Liver (tissue), 9 donors: Measurements from ENCODE around the gene ROPN1. TPM values are rescaled to one million over a fixed set of nuclear protein-coding genes. Genes with fewer than 3 reads are reported as not detected.
"Not testable (repeated sequence)": the region's sequence is repeated elsewhere in the genome, so short reads cannot be mapped to it uniquely, and the experiment has no call there.

Experiments used
- DNase-seq: peaks from one replicate; pipeline ENCODE4 v3.0.0-alpha.2; 2017; ENCODE audit warnings: low spot score
- H3K27ac ChIP-seq, 2 donors: one replicate each; pipeline ENCODE4 v1.7.0; 2013; ENCODE audit warnings: inconsistent platforms in 2 of 2, low read length in 2 of 2, control low read depth in 1 of 2, low read depth in 1 of 2, mild to moderate bottlenecking in 1 of 2
- H3K27me3 ChIP-seq, 4 donors: one replicate each; pipeline versions ENCODE4 v1.6.1 to v1.7.0; 2013; ENCODE audit warnings: low read length in 3 of 4, inconsistent platforms in 1 of 4, mild to moderate bottlenecking in 1 of 4, moderate library complexity in 1 of 4; ENCODE audit not compliant: control insufficient read depth in 4 of 4, insufficient read depth in 4 of 4
- H3K36me3 ChIP-seq, 4 donors: one replicate each; pipeline versions ENCODE4 v1.6.1 to v1.7.0; 2013; ENCODE audit warnings: low read length in 3 of 4, mild to moderate bottlenecking in 3 of 4, low read depth in 1 of 4, moderate library complexity in 1 of 4; ENCODE audit not compliant: control insufficient read depth in 4 of 4, insufficient read depth in 3 of 4
- H3K4me1 ChIP-seq, 4 donors: one replicate each; pipeline versions ENCODE4 v1.6.1 to v1.7.0; 2013; ENCODE audit warnings: low read length in 3 of 4, mild to moderate bottlenecking in 3 of 4, moderate library complexity in 1 of 4; ENCODE audit not compliant: control insufficient read depth in 4 of 4, insufficient read depth in 4 of 4
- H3K4me3 ChIP-seq, 3 donors: one replicate each; pipeline versions ENCODE4 v1.6.1 to v1.7.0; 2013; ENCODE audit warnings: low read length in 3 of 3, control low read depth in 1 of 3, low read depth in 1 of 3, mild to moderate bottlenecking in 1 of 3
- H3K9ac ChIP-seq, 2 donors: one replicate each; pipeline ENCODE4 v1.7.0; 2013; ENCODE audit warnings: low read length in 2 of 2, mild to moderate bottlenecking in 2 of 2, moderate library complexity in 2 of 2, control low read depth in 1 of 2, low read depth in 1 of 2
- H3K9me3 ChIP-seq, 4 donors: one replicate each; pipeline versions ENCODE4 v1.6.1 to v1.7.0; 2013; ENCODE audit warnings: low read length in 3 of 4; ENCODE audit not compliant: control insufficient read depth in 4 of 4
- EGR1 ChIP-seq, 2 donors: IDR thresholded peaks; 2 replicates each; pipeline ENCODE4 v1.6.1; 2016 to 2018; ENCODE audit warnings: antibody characterized with exemption in 2 of 2, low read depth in 2 of 2
- FOXA1 ChIP-seq: IDR thresholded peaks from 2 replicates; pipeline ENCODE4 v1.6.1; 2016; ENCODE audit warnings: antibody characterized with exemption
- FOXA2 ChIP-seq: IDR thresholded peaks from 2 replicates; pipeline ENCODE4 v1.6.1; 2016; ENCODE audit warnings: antibody characterized with exemption
- GABPA ChIP-seq, 2 donors: IDR thresholded peaks in 1 of 2; conservative IDR thresholded peaks in 1 of 2; 2 replicates each; pipeline ENCODE4 v1.6.1; 2016; ENCODE audit warnings: antibody characterized with exemption in 2 of 2, mild to moderate bottlenecking in 1 of 2, moderate library complexity in 1 of 2
- HNF4A ChIP-seq, 2 donors: conservative IDR thresholded peaks; 2 replicates each; pipeline ENCODE4 v1.6.1; 2016; ENCODE audit warnings: antibody characterized with exemption in 2 of 2, mild to moderate bottlenecking in 2 of 2
- HNF4G ChIP-seq: IDR thresholded peaks from 2 replicates; pipeline ENCODE4 v1.6.1; 2016; ENCODE audit warnings: antibody characterized with exemption
- NR2F2 ChIP-seq: IDR thresholded peaks from 2 replicates; pipeline ENCODE4 v1.6.1; 2016; ENCODE audit warnings: antibody characterized with exemption
- RAD21 ChIP-seq, 2 donors: IDR thresholded peaks; 2 replicates each; pipeline ENCODE4 v1.6.1; 2016; ENCODE audit warnings: antibody characterized with exemption in 2 of 2, mild to moderate bottlenecking in 2 of 2
- RXRA ChIP-seq, 2 donors: IDR thresholded peaks; 2 replicates each; pipeline ENCODE4 v1.6.1; 2017 to 2018; ENCODE audit warnings: antibody characterized with exemption in 2 of 2, mild to moderate bottlenecking in 1 of 2
- SP1 ChIP-seq: IDR thresholded peaks from 2 replicates; pipeline ENCODE4 v1.6.1; 2018; ENCODE audit warnings: antibody characterized with exemption, mild to moderate bottlenecking
- TAF1 ChIP-seq: conservative IDR thresholded peaks from 2 replicates; pipeline ENCODE4 v1.6.1; 2016; ENCODE audit warnings: antibody characterized with exemption, mild to moderate bottlenecking
- YY1 ChIP-seq: IDR thresholded peaks from 2 replicates; pipeline ENCODE4 v1.6.1; 2016; ENCODE audit warnings: antibody characterized with exemption, mild to moderate bottlenecking
- WGBS: extraction: QIAGEN DNeasy Blood & Tissue Kit; methylation state at CpG from one replicate; pipeline ENCODE4 v1.1.7; 2013; 5-methylcytosine and 5-hydroxymethylcytosine counted together
- polyA plus RNA-seq, 2 donors: library from polyadenylated mRNA; stranded (reverse) in 1 of 2; unstranded in 1 of 2; fragments of 200-250 nt in 1 of 2; fragments of >200 nt in 1 of 2; fragmentation: Nextera tagmentation in 1 of 2; extraction: Ambion mirVana in 1 of 2; gene quantifications; one replicate each; pipeline versions ENCODE4 v1.2.1 to v1.2.3, GENCODE V29; 2013 to 2015
- total RNA-seq, 2 donors: library from RNA; depleted of rRNA; stranded (reverse); fragments of >200 nt; gene quantifications; one replicate each; pipeline ENCODE4 v1.2.3, GENCODE V29; 2014
- TF ChIP-seq, protein P1 (sequence below): IDR thresholded peaks from 2 replicates; pipeline ENCODE4 v1.6.1; 2016; ENCODE audit warnings: antibody characterized with exemption
- TF ChIP-seq, protein P2 (sequence below): IDR thresholded peaks from 2 replicates; pipeline ENCODE4 v1.6.1; 2016; ENCODE audit warnings: antibody characterized with exemption, mild to moderate bottlenecking
- TF ChIP-seq, protein P3 (sequence below): fragments of 150-350 bp; IDR thresholded peaks from 2 replicates; pipeline ENCODE4 v1.5.1; 2017; ENCODE audit warnings: improper control_type of control experiment, low read depth, low read length; ENCODE audit not compliant: missing input control
- TF ChIP-seq, protein P4 (sequence below): IDR thresholded peaks from 2 replicates; pipeline ENCODE4 v1.6.1; 2016; ENCODE audit warnings: antibody characterized with exemption
- TF ChIP-seq, protein P5 (sequence below): IDR thresholded peaks from 2 replicates; pipeline ENCODE4 v1.6.1; 2016; ENCODE audit warnings: antibody characterized with exemption
- donor health status: healthy.
- donor health status: healthy.
- donor health status: healthy.
- donor health status: healthy.
- donor health status: healthy.

Gene ROPN1
- total and polyA plus RNA-seq, 4 donors, result not detected

- Histone ChIP-seq H3K9ac (no peak overlapping the region), H3K9me3 (no peaks in the 10 kb centered on the region), H3K4me1 (no peaks in the 10 kb centered on the region), H3K36me3 (no peaks in the 10 kb centered on the region), H3K27ac (no peak overlapping the region), H3K27me3 (no peaks in the 10 kb centered on the region), H3K4me3 (no peak overlapping the region)
- DNase-seq, result no peak
- no peak for TF ChIP-seq RAD21 (IDR thresholded peaks at IDR 0.05)
- TF ChIP-seq, protein P1, sequence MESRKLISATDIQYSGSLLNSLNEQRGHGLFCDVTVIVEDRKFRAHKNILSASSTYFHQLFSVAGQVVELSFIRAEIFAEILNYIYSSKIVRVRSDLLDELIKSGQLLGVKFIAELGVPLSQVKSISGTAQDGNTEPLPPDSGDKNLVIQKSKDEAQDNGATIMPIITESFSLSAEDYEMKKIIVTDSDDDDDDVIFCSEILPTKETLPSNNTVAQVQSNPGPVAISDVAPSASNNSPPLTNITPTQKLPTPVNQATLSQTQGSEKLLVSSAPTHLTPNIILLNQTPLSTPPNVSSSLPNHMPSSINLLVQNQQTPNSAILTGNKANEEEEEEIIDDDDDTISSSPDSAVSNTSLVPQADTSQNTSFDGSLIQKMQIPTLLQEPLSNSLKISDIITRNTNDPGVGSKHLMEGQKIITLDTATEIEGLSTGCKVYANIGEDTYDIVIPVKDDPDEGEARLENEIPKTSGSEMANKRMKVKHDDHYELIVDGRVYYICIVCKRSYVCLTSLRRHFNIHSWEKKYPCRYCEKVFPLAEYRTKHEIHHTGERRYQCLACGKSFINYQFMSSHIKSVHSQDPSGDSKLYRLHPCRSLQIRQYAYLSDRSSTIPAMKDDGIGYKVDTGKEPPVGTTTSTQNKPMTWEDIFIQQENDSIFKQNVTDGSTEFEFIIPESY, result no peak
- TF ChIP-seq, protein P2, sequence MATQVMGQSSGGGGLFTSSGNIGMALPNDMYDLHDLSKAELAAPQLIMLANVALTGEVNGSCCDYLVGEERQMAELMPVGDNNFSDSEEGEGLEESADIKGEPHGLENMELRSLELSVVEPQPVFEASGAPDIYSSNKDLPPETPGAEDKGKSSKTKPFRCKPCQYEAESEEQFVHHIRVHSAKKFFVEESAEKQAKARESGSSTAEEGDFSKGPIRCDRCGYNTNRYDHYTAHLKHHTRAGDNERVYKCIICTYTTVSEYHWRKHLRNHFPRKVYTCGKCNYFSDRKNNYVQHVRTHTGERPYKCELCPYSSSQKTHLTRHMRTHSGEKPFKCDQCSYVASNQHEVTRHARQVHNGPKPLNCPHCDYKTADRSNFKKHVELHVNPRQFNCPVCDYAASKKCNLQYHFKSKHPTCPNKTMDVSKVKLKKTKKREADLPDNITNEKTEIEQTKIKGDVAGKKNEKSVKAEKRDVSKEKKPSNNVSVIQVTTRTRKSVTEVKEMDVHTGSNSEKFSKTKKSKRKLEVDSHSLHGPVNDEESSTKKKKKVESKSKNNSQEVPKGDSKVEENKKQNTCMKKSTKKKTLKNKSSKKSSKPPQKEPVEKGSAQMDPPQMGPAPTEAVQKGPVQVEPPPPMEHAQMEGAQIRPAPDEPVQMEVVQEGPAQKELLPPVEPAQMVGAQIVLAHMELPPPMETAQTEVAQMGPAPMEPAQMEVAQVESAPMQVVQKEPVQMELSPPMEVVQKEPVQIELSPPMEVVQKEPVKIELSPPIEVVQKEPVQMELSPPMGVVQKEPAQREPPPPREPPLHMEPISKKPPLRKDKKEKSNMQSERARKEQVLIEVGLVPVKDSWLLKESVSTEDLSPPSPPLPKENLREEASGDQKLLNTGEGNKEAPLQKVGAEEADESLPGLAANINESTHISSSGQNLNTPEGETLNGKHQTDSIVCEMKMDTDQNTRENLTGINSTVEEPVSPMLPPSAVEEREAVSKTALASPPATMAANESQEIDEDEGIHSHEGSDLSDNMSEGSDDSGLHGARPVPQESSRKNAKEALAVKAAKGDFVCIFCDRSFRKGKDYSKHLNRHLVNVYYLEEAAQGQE, result no peak
- TF ChIP-seq HNF4G, result no peak
- TF ChIP-seq, protein P3, sequence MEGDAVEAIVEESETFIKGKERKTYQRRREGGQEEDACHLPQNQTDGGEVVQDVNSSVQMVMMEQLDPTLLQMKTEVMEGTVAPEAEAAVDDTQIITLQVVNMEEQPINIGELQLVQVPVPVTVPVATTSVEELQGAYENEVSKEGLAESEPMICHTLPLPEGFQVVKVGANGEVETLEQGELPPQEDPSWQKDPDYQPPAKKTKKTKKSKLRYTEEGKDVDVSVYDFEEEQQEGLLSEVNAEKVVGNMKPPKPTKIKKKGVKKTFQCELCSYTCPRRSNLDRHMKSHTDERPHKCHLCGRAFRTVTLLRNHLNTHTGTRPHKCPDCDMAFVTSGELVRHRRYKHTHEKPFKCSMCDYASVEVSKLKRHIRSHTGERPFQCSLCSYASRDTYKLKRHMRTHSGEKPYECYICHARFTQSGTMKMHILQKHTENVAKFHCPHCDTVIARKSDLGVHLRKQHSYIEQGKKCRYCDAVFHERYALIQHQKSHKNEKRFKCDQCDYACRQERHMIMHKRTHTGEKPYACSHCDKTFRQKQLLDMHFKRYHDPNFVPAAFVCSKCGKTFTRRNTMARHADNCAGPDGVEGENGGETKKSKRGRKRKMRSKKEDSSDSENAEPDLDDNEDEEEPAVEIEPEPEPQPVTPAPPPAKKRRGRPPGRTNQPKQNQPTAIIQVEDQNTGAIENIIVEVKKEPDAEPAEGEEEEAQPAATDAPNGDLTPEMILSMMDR, result no peak
- TF ChIP-seq HNF4A (conservative IDR thresholded peaks at IDR 0.05), result no peak
- no peak for TF ChIP-seq TAF1
- TF ChIP-seq SP1, result no peak
- no peak for TF ChIP-seq FOXA2
- TF ChIP-seq RXRA (IDR thresholded peaks at IDR 0.05), result no peak
- TF ChIP-seq, protein P4, sequence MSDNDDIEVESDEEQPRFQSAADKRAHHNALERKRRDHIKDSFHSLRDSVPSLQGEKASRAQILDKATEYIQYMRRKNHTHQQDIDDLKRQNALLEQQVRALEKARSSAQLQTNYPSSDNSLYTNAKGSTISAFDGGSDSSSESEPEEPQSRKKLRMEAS, result no peak
- TF ChIP-seq NR2F2, result no peak
- no peak for TF ChIP-seq GABPA (IDR thresholded peaks at IDR 0.05 in 1 of 2, conservative IDR thresholded peaks at IDR 0.05 in 1 of 2)
- TF ChIP-seq FOXA1, result no peak
- no peak for TF ChIP-seq YY1
- TF ChIP-seq, protein P5, sequence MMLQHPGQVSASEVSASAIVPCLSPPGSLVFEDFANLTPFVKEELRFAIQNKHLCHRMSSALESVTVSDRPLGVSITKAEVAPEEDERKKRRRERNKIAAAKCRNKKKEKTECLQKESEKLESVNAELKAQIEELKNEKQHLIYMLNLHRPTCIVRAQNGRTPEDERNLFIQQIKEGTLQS, result no peak
- no peak for TF ChIP-seq EGR1 (IDR thresholded peaks at IDR 0.05; ENCODE audit: low read depth in 2 of 2)
- WGBS, result 54% methylated on average over 4 of the region's 4 CpGs
These were observed 15.3 kb upstream of the ROPN1 start for GRCh38 chr3:124007186-124007585.

DNA sequence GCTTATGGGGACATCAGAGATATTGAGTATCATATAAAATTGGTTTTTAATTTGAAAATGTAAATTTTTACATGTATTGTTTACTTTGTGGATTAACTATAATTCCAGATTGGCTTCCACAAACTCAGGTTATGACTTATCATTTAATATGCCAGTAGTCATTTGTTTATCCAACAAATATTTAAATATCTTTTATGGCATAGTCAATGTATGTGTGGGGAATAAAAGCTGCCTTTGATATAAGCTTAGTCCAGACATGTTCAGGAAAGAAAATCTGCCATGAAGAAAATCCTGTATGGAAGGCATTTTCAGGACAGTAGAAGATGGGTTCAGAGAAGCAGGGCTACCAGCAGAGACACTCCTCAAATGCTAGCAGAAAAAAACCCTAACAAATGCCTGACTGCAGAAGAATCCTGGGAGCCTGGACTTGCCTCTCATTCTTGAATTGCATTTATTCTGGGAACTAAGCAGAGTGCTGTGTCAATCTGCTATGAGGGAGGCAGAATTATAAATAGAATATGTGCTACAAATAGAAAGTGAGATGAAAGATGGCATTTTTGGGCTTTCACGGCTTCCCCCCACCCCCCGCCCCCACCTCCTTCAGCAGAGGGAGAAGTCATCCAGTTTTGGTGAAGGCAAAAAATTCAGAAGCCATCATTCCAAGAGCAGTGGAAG is 10.6 kb upstream of the ROPN1 start:
- H3K9me3 ChIP-seq, H3K4me3 ChIP-seq, H3K36me3 ChIP-seq, H3K27ac ChIP-seq, DNase-seq, H3K4me1 ChIP-seq, H3K27me3 ChIP-seq, H3K9ac ChIP-seq: not testable (repeated sequence)
- WGBS, result 73% methylated on average over 2 of the region's 2 CpGs

GRCh38 chr3:124001366-124001765 is 9.4 kb upstream of the ROPN1 start:
- 71% methylated on average over 6 of the region's 6 CpGs for WGBS
- H3K9ac ChIP-seq, H3K27ac ChIP-seq, H3K9me3 ChIP-seq, DNase-seq, H3K4me1 ChIP-seq, H3K27me3 ChIP-seq, H3K4me3 ChIP-seq, H3K36me3 ChIP-seq: not testable (repeated sequence)
